Ovary (tissue), 9 donors: Measurements from ENCODE around the gene SLC7A7. TPM values are rescaled to one million over a fixed set of nuclear protein-coding genes. Genes with fewer than 3 reads are reported as not detected.

Source experiments
- DNase-seq, 5 donors: peaks; one replicate each; pipeline ENCODE4 v3.0.0-alpha.2; 2019 to 2020
- H3K27ac ChIP-seq, 2 donors: fragments of 200-600 bp; one replicate each; pipeline versions ENCODE4 v1.5.1 to v1.8.0; 2019 to 2022
- H3K27me3 ChIP-seq: fragments of 200-600 bp; one replicate; pipeline ENCODE4 v1.8.0; 2022
- H3K36me3 ChIP-seq: fragments of 200-600 bp; sonication (generic); one replicate; pipeline ENCODE4 v1.5.1; 2019
- H3K4me1 ChIP-seq: one replicate; pipeline ENCODE4 v1.8.1; 2013; ENCODE audit warnings: mild to moderate bottlenecking, moderate library complexity; ENCODE audit not compliant: insufficient read depth
- H3K4me3 ChIP-seq: fragments of 200-600 bp; sonication (generic); one replicate; pipeline ENCODE4 v1.5.1; 2017
- H3K9me3 ChIP-seq, 2 donors: fragments of 200-600 bp in 1 of 2; sonication (generic) in 1 of 2; one replicate each; pipeline versions ENCODE4 v1.5.1 to v1.8.1; 2013 to 2019; ENCODE audit warnings: mild to moderate bottlenecking in 1 of 2, moderate library complexity in 1 of 2
- EP300 ChIP-seq: sonication (generic); formaldehyde crosslinking; IDR thresholded peaks from one replicate; pipeline ENCODE4 v1.6.1; 2017; ENCODE audit warnings: antibody characterized with exemption
- POLR2A ChIP-seq: fragments of 450-650 bp; IDR thresholded peaks from one replicate; pipeline ENCODE4 v1.6.1; 2017; ENCODE audit warnings: antibody characterized with exemption, mild to moderate bottlenecking, moderate library complexity
- WGBS, 3 donors: extraction: QIAGEN DNeasy Blood & Tissue Kit in 1 of 3; methylation state at CpG; one replicate each; pipeline versions ENCODE4 v1.1.5 to v1.1.7; 2013 to 2017; 5-methylcytosine and 5-hydroxymethylcytosine counted together
- intact Hi-C, 4 donors: fragments of 100-400 bp; cut with DNase I; formaldehyde crosslinking; loops; one replicate each; pipeline versions ENCODE4 v1.11.0 to v1.15.1; 2022 to 2023
- polyA plus RNA-seq, 2 donors: library from polyadenylated mRNA; stranded (reverse); fragments of 200-250 nt in 1 of 2; fragments of 350-450 nt in 1 of 2; fragmentation: Illumina TruSeq in 1 of 2; extraction: RNeasy Lipid Tissue Mini Kit (QIAGEN cat#74804) in 1 of 2; gene quantifications; one replicate each; pipeline ENCODE4 v1.2.3, GENCODE V29; 2013 to 2014
- total RNA-seq, 7 donors: library from RNA; depleted of rRNA in 2 of 7; stranded (reverse); fragments of >200 nt in 2 of 7; fragmentation: NEBNext Ultra II Directional in 3 of 7; extraction: Animal tissue kit (Norgen Biotek cat#: 25700) in 3 of 7; gene quantifications; one replicate each; pipeline versions ENCODE4 v1.1.0 to v1.2.4, GENCODE V29; 2016 to 2023
- TF ChIP-seq, protein P1 (sequence below), 3 donors: fragments of 450-650 bp in 2 of 3; fragments of 200-600 bp in 1 of 3; IDR thresholded peaks; one replicate each; pipeline versions ENCODE4 v1.5.1 to v1.8.0; 2016 to 2022; ENCODE audit warnings: antibody characterized with exemption in 3 of 3, mild to moderate bottlenecking in 1 of 3
- donor health status: DM: no; HTN: no; CAD: no; lungs with moderate emphysema.
- donor health status: DM: no; HTN: no; CAD: no.
- donor health status: Bipolar disorder and iron deficiency.
- donor health status: DM: yes; HTN: yes; CAD: no.
- donor health status: DM: no; HTN: no; CAD: no.
- donor health status: DM: yes; HTN: yes; CAD: no.

The SLC7A7 gene
- total and polyA plus RNA-seq, 9 donors, result 0.91 to 25.0 (median 5.1) TPM

DNA sequence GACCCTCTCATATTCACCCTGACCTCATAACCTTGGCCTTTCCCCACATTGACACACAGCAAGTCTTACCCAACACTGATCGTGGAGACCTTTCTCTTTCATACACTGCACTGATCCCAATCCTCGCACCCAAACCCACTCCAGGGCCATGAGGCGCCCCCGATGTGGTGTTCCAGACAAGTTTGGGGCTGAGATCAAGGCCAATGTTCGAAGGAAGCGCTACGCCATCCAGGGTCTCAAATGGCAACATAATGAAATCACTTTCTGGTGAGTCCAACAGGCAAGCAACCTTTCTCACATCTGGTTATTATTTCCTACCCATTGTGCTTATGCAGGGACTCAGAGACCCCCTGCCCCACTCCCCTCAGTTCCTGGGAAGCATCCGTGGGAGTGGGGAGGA is 26.5 kb upstream of the SLC7A7 start:
- intact Hi-C loops, result loop anchor here in 1 of 4 donors (10.0 kb wide), 1 partner anchor 277 kb away; no protein-coding TSS in a partner anchor
- H3K27ac ChIP-seq, result no peak overlapping the region
- H3K4me1 ChIP-seq, result peaks cover 21% of the 10 kb centered on the region
- H3K4me3 ChIP-seq, result no peak overlapping the region
- H3K9me3 ChIP-seq, result no peaks in the 10 kb centered on the region
- 77 to 87% (median 85%) methylated on average over 8 of the region's 8 CpGs for WGBS, 3 donors
- H3K36me3 ChIP-seq, result no peaks in the 10 kb centered on the region
- peak in 1 of 5 donors; percentile 14 for DNase-seq
- no peaks in the 10 kb centered on the region for H3K27me3 ChIP-seq
- TF ChIP-seq, protein P1, sequence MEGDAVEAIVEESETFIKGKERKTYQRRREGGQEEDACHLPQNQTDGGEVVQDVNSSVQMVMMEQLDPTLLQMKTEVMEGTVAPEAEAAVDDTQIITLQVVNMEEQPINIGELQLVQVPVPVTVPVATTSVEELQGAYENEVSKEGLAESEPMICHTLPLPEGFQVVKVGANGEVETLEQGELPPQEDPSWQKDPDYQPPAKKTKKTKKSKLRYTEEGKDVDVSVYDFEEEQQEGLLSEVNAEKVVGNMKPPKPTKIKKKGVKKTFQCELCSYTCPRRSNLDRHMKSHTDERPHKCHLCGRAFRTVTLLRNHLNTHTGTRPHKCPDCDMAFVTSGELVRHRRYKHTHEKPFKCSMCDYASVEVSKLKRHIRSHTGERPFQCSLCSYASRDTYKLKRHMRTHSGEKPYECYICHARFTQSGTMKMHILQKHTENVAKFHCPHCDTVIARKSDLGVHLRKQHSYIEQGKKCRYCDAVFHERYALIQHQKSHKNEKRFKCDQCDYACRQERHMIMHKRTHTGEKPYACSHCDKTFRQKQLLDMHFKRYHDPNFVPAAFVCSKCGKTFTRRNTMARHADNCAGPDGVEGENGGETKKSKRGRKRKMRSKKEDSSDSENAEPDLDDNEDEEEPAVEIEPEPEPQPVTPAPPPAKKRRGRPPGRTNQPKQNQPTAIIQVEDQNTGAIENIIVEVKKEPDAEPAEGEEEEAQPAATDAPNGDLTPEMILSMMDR (IDR thresholded peaks at IDR 0.05), result no peak
- TF ChIP-seq POLR2A, result no peak
- no peak for TF ChIP-seq EP300

DNA sequence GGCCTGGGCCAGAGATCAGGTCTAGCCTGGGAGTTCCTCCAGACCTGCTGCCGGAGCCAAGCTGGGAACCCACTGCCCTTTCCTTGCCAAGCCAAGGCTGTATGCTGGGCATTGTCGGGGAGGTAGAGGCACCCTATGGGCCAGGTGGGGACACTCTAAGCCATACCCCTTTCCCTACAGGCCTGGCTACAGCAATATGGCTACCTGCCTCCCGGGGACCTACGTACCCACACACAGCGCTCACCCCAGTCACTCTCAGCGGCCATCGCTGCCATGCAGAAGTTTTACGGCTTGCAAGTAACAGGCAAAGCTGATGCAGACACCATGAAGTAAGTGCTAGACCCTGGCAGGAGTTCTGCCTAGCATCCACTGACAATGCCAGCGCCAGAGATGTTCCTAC is 26.1 kb upstream of the SLC7A7 start:
- peak in 1 of 5 donors; percentile 28 for DNase-seq
- TF ChIP-seq POLR2A (no peak), EP300 (no peak)
- TF ChIP-seq, protein P1 (IDR thresholded peaks at IDR 0.05), result no peak
- 87 to 93% (median 93%) methylated on average over 9 of the region's 9 CpGs for WGBS, 3 donors
- no peaks in the 10 kb centered on the region for H3K9me3 ChIP-seq
- H3K27ac ChIP-seq, result no peak overlapping the region
- H3K4me1 ChIP-seq, result peaks cover 16% of the 10 kb centered on the region
- no peak overlapping the region for H3K4me3 ChIP-seq
- H3K27me3 ChIP-seq, result no peaks in the 10 kb centered on the region
- intact Hi-C loops, result loop anchor here in 1 of 4 donors (10.0 kb wide), 1 partner anchor 277 kb away; no protein-coding TSS in a partner anchor
- H3K36me3 ChIP-seq, result no peaks in the 10 kb centered on the region

DNA sequence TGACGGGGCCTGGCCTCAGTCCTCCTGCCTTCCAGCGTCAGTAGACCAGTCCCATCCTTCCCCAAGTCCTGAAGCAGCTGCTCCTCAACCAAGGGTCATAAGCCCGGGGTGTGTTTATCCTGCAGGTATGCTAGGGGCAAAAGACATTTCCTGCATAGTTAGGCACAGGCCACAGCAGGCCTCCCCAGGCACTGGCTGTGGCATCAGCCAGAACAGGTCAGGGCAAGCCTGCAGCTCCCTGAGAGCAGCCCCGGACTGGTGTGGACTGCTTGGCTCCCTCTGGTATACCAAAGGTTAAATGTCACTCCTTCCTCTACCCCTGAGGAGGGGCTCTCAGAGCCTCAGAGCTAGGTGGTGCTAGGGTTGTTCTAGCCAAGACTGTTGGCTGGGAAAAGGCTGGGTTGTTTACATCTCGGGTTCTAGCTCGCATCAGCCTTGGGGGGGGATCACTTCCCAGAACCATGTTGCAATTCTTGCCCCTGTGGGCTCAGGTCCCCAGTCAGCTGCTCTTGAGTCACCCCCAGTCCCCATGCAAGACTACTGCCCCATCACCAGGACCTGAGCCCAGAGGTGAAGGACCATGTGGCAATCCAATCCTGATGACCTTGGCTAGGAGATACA is 24.0 kb upstream of the SLC7A7 start:
- intact Hi-C loops, result loop anchor here in 1 of 4 donors (10.0 kb wide), 1 partner anchor 254 kb away; the partner anchor contains the start of gene DAD1
- peak in 2 of 5 donors; percentile 39 to 55 for DNase-seq
- Histone ChIP-seq H3K27ac (peak overlapping the region; percentile 74 to 96), H3K27me3 (no peaks in the 10 kb centered on the region), H3K9me3 (no peaks in the 10 kb centered on the region), H3K4me3 (peak overlapping the region; percentile 96), H3K36me3 (no peaks in the 10 kb centered on the region), H3K4me1 (peaks cover 10% of the 10 kb centered on the region)
- TF ChIP-seq POLR2A, result no peak
- TF ChIP-seq, protein P1 (IDR thresholded peaks at IDR 0.05), result no peak
- TF ChIP-seq EP300, result peak; percentile 11
- WGBS, 3 donors, result 24 to 28% (median 26%) methylated on average over 6 of the region's 6 CpGs

DNA sequence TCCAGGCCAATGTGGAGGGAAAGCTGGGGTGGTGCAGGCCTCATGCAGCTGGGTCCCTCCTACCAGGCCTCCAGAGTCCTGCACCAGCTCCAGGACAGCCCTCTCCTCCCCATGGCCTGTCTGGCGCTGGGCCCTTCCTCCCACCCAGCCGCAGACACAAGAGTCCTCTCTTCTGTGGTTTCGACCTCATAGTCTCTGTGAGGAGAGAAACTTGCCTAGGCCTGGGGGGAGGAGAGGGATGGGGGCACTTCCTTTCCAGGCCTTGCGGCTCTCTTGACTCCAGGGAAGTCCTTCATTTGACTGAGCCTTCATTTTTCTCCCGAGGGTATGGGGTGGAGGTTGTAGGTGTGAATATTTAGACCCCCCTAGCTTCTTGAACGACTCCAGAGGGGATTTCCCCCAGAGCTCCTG is 23.4 kb upstream of the SLC7A7 start:
- DNase-seq, result peak in 2 of 5 donors; percentile 57 to 59
- TF ChIP-seq, protein P1 (IDR thresholded peaks at IDR 0.05), result no peak
- TF ChIP-seq EP300, result no peak
- no peak for TF ChIP-seq POLR2A
- intact Hi-C loops, result loop anchor here in 1 of 4 donors (10.0 kb wide), 1 partner anchor 254 kb away; the partner anchor contains the start of gene DAD1
- no peaks in the 10 kb centered on the region for H3K9me3 ChIP-seq
- no peaks in the 10 kb centered on the region for H3K36me3 ChIP-seq
- peaks cover 10% of the 10 kb centered on the region for H3K4me1 ChIP-seq
- peak overlapping the region; percentile 96 for H3K4me3 ChIP-seq
- H3K27me3 ChIP-seq, result no peaks in the 10 kb centered on the region
- peak overlapping the region; percentile 74 to 96 for H3K27ac ChIP-seq
- 4 to 5% (median 4%) methylated on average over 6 of the region's 6 CpGs for WGBS, 3 donors
